Upper lobe of left lung (tissue), 6 donors: Measurements from ENCODE around the gene GRIK4. TPM values are rescaled to one million over a fixed set of nuclear protein-coding genes. Genes with fewer than 3 reads are reported as not detected.

Experiments
- ATAC-seq, 2 donors: fragments of 200-7000 bp; cut with Tn5 transposase; one replicate each; pipeline ENCODE4 v1.9.1; 2022; ENCODE audit warnings: mild to moderate bottlenecking in 2 of 2, moderate library complexity in 2 of 2; ENCODE audit not compliant: low FRiP score in 2 of 2
- DNase-seq, 2 donors: peaks; one replicate each; pipeline ENCODE4 v3.0.0-alpha.2; 2019 to 2020
- H3K27ac ChIP-seq, 4 donors: fragments of 200-600 bp; sonication (generic); one replicate each; pipeline ENCODE4 v1.5.1; 2016 to 2019
- H3K27me3 ChIP-seq, 4 donors: fragments of 200-600 bp; sonication (generic); one replicate each; pipeline ENCODE4 v1.5.1; 2017 to 2019
- H3K36me3 ChIP-seq, 4 donors: fragments of 200-600 bp; sonication (generic); one replicate each; pipeline ENCODE4 v1.5.1; 2016 to 2019
- H3K4me1 ChIP-seq, 4 donors: fragments of 200-600 bp; sonication (generic); one replicate each; pipeline ENCODE4 v1.5.1; 2018 to 2019
- H3K4me3 ChIP-seq, 4 donors: fragments of 200-600 bp; sonication (generic); one replicate each; pipeline ENCODE4 v1.5.1; 2017 to 2019; ENCODE audit warnings: mild to moderate bottlenecking in 2 of 4, moderate library complexity in 1 of 4
- H3K9me3 ChIP-seq, 4 donors: fragments of 200-600 bp; sonication (generic); one replicate each; pipeline ENCODE4 v1.5.1; 2018 to 2019
- EP300 ChIP-seq, 4 donors: sonication (generic); formaldehyde crosslinking; IDR thresholded peaks; one replicate each; pipeline ENCODE4 v1.5.1; 2017; ENCODE audit warnings: antibody characterized with exemption in 4 of 4, control low read depth in 2 of 4
- POLR2A ChIP-seq, 4 donors: fragments of 450-650 bp; IDR thresholded peaks; one replicate each; pipeline ENCODE4 v1.5.1; 2016 to 2017; ENCODE audit warnings: antibody characterized with exemption in 4 of 4, mild to moderate bottlenecking in 2 of 4
- POLR2AphosphoS5 ChIP-seq, 2 donors: sonication (generic); formaldehyde crosslinking; IDR thresholded peaks; one replicate each; pipeline ENCODE4 v1.5.1; 2017; ENCODE audit warnings: antibody characterized with exemption in 2 of 2
- WGBS, 2 donors: methylation state at CpG; one replicate each; pipeline ENCODE4 v1.1.5; 2017 to 2018; 5-methylcytosine and 5-hydroxymethylcytosine counted together
- total RNA-seq, 6 donors: library from RNA; depleted of rRNA in 4 of 6; stranded (reverse); fragments of >200 nt in 4 of 6; gene quantifications; one replicate each; pipeline versions ENCODE4 v1.1.0 to v1.2.1, GENCODE V29; 2016 to 2021
- TF ChIP-seq, protein P1 (sequence below), 6 experiments: fragments of 450-650 bp in 4 of 6; fragments of 200-600 bp in 2 of 6; sonication (generic) in 2 of 6; IDR thresholded peaks; one replicate each; pipeline ENCODE4 v1.5.1; 2016 to 2019; ENCODE audit warnings: antibody characterized with exemption in 6 of 6
- donor health status: DM: no; HTN: no; CAD: no; lungs with moderate emphysema.
- donor health status: DM: no; HTN: yes; CAD: no; lungs with severe emphysema.

Gene GRIK4
- total RNA-seq, 6 donors from 2014 or later: 0.30 to 8.4 (median 0.78) TPM

DNA sequence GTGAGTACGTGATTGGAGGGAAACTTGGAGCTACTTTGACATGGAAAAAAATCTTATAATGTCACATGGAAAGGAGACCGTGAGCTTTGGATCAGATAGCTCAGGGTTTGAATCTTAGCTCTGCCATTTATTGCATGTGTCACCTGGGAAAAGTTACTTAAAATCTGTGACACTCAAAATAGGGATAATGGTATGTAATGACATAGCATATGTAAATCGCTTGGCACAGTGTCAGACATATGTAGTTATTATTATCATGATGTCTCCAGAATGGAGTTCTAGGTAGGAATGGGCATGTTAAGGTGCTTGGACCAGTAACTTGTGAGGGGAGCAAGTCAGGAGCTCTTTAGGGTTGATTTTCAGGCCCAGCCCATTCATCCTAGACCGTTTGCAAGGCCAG, 75.8 kb downstream of the GRIK4 start:
- Histone ChIP-seq H3K4me3 (no peak overlapping the region), H3K9me3 (peaks cover 0 to 3% (median 0%) of the 10 kb centered on the region in 4 donors), H3K36me3 (no peaks in the 10 kb centered on the region), H3K4me1 (no peaks in the 10 kb centered on the region), H3K27ac (no peak overlapping the region), H3K27me3 (no peaks in the 10 kb centered on the region)
- DNase-seq (no peak), ATAC-seq (no peak)
- WGBS, 2 donors: 84 to 90% methylated on average over 4 of the region's 4 CpGs
- TF ChIP-seq POLR2A (IDR thresholded peaks at IDR 0.05): no peak
- no peak for TF ChIP-seq POLR2AphosphoS5 (IDR thresholded peaks at IDR 0.05)
- no peak for TF ChIP-seq EP300 (IDR thresholded peaks at IDR 0.05)
- TF ChIP-seq, protein P1, sequence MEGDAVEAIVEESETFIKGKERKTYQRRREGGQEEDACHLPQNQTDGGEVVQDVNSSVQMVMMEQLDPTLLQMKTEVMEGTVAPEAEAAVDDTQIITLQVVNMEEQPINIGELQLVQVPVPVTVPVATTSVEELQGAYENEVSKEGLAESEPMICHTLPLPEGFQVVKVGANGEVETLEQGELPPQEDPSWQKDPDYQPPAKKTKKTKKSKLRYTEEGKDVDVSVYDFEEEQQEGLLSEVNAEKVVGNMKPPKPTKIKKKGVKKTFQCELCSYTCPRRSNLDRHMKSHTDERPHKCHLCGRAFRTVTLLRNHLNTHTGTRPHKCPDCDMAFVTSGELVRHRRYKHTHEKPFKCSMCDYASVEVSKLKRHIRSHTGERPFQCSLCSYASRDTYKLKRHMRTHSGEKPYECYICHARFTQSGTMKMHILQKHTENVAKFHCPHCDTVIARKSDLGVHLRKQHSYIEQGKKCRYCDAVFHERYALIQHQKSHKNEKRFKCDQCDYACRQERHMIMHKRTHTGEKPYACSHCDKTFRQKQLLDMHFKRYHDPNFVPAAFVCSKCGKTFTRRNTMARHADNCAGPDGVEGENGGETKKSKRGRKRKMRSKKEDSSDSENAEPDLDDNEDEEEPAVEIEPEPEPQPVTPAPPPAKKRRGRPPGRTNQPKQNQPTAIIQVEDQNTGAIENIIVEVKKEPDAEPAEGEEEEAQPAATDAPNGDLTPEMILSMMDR (IDR thresholded peaks at IDR 0.05): no peak

DNA sequence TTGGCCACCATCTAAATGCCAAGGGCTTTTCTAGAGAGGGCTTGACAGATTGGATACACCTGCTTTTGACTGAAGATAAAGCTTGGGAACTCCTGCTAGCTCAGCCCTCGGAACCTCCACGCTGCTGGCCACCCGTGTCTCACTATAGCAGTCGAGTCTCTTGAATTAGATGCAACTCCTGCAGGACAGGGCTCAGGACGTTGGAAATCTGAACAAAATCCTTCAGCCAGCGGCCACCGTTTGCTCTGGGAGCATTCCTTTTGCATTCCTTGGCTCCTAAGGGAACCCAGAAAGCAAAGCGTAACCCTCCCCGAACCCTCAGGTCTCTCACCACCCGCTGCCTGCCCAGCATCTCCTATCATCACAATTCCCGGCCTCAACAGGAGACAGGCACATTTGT, 77.8 kb downstream of the GRIK4 start:
- Histone ChIP-seq H3K27ac (no peak overlapping the region), H3K9me3 (no peaks in the 10 kb centered on the region), H3K36me3 (no peaks in the 10 kb centered on the region), H3K27me3 (no peaks in the 10 kb centered on the region), H3K4me1 (no peaks in the 10 kb centered on the region), H3K4me3 (no peak overlapping the region)
- WGBS, 2 donors: 84 to 89% methylated on average over 10 to 11 of the region's 11 CpGs
- ATAC-seq: no peak
- TF ChIP-seq, protein P1 (IDR thresholded peaks at IDR 0.05): no peak
- no peak for TF ChIP-seq POLR2A (IDR thresholded peaks at IDR 0.05)
- no peak for TF ChIP-seq EP300 (IDR thresholded peaks at IDR 0.05)
- no peak for TF ChIP-seq POLR2AphosphoS5 (IDR thresholded peaks at IDR 0.05)
- DNase-seq: no peak

DNA sequence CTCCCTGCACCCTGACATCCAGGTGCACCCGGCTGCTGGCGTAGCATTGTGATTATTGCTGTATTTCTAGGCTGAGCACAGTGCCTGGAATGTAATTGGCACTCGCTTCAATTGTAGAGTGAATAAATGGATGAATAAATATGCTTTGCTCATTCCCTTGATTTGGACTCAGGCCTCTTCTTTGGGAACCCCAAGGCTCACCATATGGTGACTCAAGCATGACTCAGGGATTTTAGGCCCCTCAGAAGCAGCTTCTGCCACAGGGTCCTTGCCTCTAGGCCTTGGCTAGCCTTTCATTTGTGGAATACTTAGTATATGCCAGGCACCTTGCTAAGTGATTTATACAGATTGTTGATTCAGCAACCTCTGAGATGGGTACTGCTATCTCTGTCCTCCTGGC, 78.9 kb downstream of the GRIK4 start:
- Histone ChIP-seq H3K27me3 (no peaks in the 10 kb centered on the region), H3K4me3 (no peak overlapping the region), H3K27ac (no peak overlapping the region), H3K36me3 (no peaks in the 10 kb centered on the region), H3K9me3 (no peaks in the 10 kb centered on the region), H3K4me1 (no peaks in the 10 kb centered on the region)
- 76 to 100% methylated on average over 3 of the region's 3 CpGs for WGBS, 2 donors
- no peak for ATAC-seq
- TF ChIP-seq EP300 (IDR thresholded peaks at IDR 0.05) (no peak), POLR2AphosphoS5 (IDR thresholded peaks at IDR 0.05) (no peak), POLR2A (IDR thresholded peaks at IDR 0.05) (no peak)
- TF ChIP-seq, protein P1 (IDR thresholded peaks at IDR 0.05): no peak
- DNase-seq: no peak

DNA sequence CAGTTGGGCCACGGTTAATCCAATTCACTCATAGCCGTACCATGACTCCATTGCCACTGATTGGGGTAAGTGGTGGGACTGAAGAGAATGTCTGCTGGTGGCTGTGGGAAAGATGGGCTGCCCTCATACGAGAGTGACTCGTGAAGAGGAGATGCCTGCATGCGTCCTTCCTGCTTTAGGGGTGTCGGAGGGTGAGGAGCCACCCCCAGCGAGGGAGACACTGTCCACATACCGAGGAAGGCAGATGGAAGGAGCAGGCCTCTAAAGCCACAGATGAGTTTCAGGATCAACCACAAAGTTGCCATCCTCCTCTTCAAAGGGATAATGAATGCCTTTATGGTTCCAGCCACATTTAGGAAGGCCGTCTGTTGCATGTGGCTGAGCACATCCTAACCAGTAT, 83.2 kb downstream of the GRIK4 start:
- TF ChIP-seq EP300 (IDR thresholded peaks at IDR 0.05) (no peak), POLR2AphosphoS5 (IDR thresholded peaks at IDR 0.05) (no peak), POLR2A (IDR thresholded peaks at IDR 0.05) (no peak)
- Histone ChIP-seq H3K36me3 (no peaks in the 10 kb centered on the region), H3K4me3 (no peak overlapping the region), H3K27ac (no peak overlapping the region), H3K9me3 (no peaks in the 10 kb centered on the region), H3K27me3 (no peaks in the 10 kb centered on the region), H3K4me1 (no peaks in the 10 kb centered on the region)
- 85 to 92% methylated on average over 9 of the region's 9 CpGs for WGBS, 2 donors
- DNase-seq (no peak), ATAC-seq (no peak)

DNA sequence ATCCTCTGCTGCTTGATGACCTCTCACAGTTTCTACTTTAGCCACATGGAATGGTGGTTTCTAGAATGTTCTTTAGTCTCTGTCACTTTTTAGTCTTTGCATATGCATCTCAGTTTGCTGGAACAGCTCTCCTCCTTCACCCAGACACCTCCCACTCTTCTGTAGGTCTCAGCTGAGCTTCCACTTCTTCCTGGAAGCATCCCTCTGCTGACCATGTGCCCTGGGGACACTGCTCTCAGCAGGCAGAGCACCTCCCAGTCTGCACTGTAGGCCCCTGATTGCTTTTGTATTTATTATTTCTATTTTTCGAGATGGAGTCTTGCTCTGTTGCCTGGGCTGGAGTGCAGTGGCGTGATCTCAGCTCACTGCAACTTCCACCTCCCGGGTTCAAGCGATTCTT, 84.0 kb downstream of the GRIK4 start:
- ATAC-seq: no peak
- no peak for DNase-seq
- H3K27ac ChIP-seq: no peak overlapping the region
- TF ChIP-seq, protein P1 (IDR thresholded peaks at IDR 0.05): no peak
- TF ChIP-seq POLR2A (IDR thresholded peaks at IDR 0.05) (no peak), POLR2AphosphoS5 (IDR thresholded peaks at IDR 0.05) (no peak), EP300 (IDR thresholded peaks at IDR 0.05) (no peak)
- H3K9me3 ChIP-seq: no peaks in the 10 kb centered on the region
- no peaks in the 10 kb centered on the region for H3K27me3 ChIP-seq
- no peak overlapping the region for H3K4me3 ChIP-seq
- WGBS, 2 donors: 75 to 86% methylated on average over 4 of the region's 4 CpGs
- H3K4me1 ChIP-seq: no peaks in the 10 kb centered on the region
- no peaks in the 10 kb centered on the region for H3K36me3 ChIP-seq
